Keratinocyte (primary cell): Measurements from ENCODE around the gene ZNF423. TPM values are rescaled to one million over a fixed set of nuclear protein-coding genes. Genes with fewer than 3 reads are reported as not detected.

Experiments used
- DNase-seq: peaks from one replicate; pipeline ENCODE4 v3.0.0-alpha.2; 2011; ENCODE audit warnings: low read depth, missing footprints, low spot score
- FAIRE-seq: peaks from 2 replicates; lab custom pipeline; 2011; peaks lifted over from hg19 to GRCh38; lab: Jason Lieb, UNC
- H2AFZ ChIP-seq: 2 replicates; pipeline ENCODE4 v1.6.0; 2012; ENCODE audit warnings: low read length, control low read depth, inconsistent platforms; ENCODE audit not compliant: control insufficient read depth
- H3K27ac ChIP-seq: 2 replicates; pipeline ENCODE4 v1.5.1; 2011; ENCODE audit warnings: low read length; ENCODE audit not compliant: control insufficient read depth, insufficient read depth
- H3K27me3 ChIP-seq: 3 replicates; pipeline ENCODE4 v1.6.0; 2011; ENCODE audit warnings: low read length; ENCODE audit not compliant: control insufficient read depth, insufficient read depth; ENCODE audit errors: extremely low read depth
- H3K36me3 ChIP-seq, 2 experiments: 2 replicates in 1 of 2; 3 replicates in 1 of 2; pipeline ENCODE4 v1.5.1; 2011; ENCODE audit warnings: low read length in 2 of 2, mild to moderate bottlenecking in 1 of 2; ENCODE audit not compliant: control insufficient read depth in 2 of 2, insufficient read depth in 2 of 2; ENCODE audit errors: extremely low read depth in 1 of 2
- H3K4me1 ChIP-seq: 3 replicates; pipeline ENCODE4 v1.5.1; 2011; ENCODE audit warnings: low read length; ENCODE audit not compliant: control insufficient read depth, insufficient read depth; ENCODE audit errors: extremely low read depth
- H3K4me2 ChIP-seq: 3 replicates; pipeline ENCODE4 v1.6.0; 2011; ENCODE audit warnings: low read depth, low read length; ENCODE audit not compliant: control insufficient read depth, insufficient read depth; ENCODE audit errors: extremely low read depth
- H3K4me3 ChIP-seq, 3 experiments: fragments of 200-600 bp in 1 of 3; sonication (generic) in 1 of 3; 2 replicates in 2 of 3; 3 replicates in 1 of 3; pipeline ENCODE4 v1.5.1; 2011 to 2016; ENCODE audit warnings: low read length in 3 of 3, mild to moderate bottlenecking in 3 of 3, control low read depth in 2 of 3, inconsistent platforms in 1 of 3, low read depth in 1 of 3, mixed read lengths in 1 of 3, mixed run types in 1 of 3, moderate library complexity in 1 of 3; ENCODE audit not compliant: control insufficient read depth in 2 of 3, insufficient read depth in 2 of 3; ENCODE audit errors: extremely low read depth in 1 of 3
- H3K79me2 ChIP-seq: 2 replicates; pipeline ENCODE4 v1.6.0; 2012; ENCODE audit warnings: low read length; ENCODE audit not compliant: control insufficient read depth, insufficient read depth
- H3K9ac ChIP-seq: 3 replicates; pipeline ENCODE4 v1.6.0; 2011; ENCODE audit warnings: low read length; ENCODE audit not compliant: control insufficient read depth, insufficient read depth; ENCODE audit errors: extremely low read depth
- H3K9me1 ChIP-seq: 3 replicates; pipeline ENCODE4 v1.6.0; 2011; ENCODE audit warnings: low read length; ENCODE audit not compliant: control insufficient read depth, insufficient read depth; ENCODE audit errors: extremely low read depth
- H3K9me3 ChIP-seq: 2 replicates; pipeline ENCODE4 v1.5.1; 2012; ENCODE audit warnings: low read depth, low read length; ENCODE audit not compliant: control insufficient read depth
- H4K20me1 ChIP-seq: 3 replicates; pipeline ENCODE4 v1.6.0; 2011; ENCODE audit warnings: low read length; ENCODE audit not compliant: control insufficient read depth, insufficient read depth; ENCODE audit errors: extremely low read depth
- CTCF ChIP-seq, 3 experiments: IDR thresholded peaks in 1 of 3; conservative IDR thresholded peaks in 1 of 3; optimal IDR thresholded peaks in 1 of 3; 2 replicates in 2 of 3; 3 replicates in 1 of 3; pipeline versions ENCODE3 to v1.5.1; 2011; ENCODE audit warnings: low read length in 3 of 3, mild to moderate bottlenecking in 3 of 3, moderate library complexity in 2 of 3, control low read depth in 1 of 3, inconsistent platforms in 1 of 3; ENCODE audit not compliant: insufficient read depth in 2 of 3; ENCODE audit errors: extremely low read depth in 1 of 3
- EZH2 ChIP-seq: IDR thresholded peaks from one replicate; pipeline ENCODE4 v1.6.1; 2012; ENCODE audit warnings: inconsistent platforms, mild to moderate bottlenecking, low read length, moderate library complexity
- dilution Hi-C: fragments of 300-500 bp; cut with MboI; formaldehyde crosslinking; loops from one replicate; pipeline ENCODE4 v1.7.0; 2020; ENCODE audit warnings: low sequenced_read_pairs; ENCODE audit not compliant: extremely low pct_ligation_motif_present
- polyA plus RNA-seq, 5 experiments: library from polyadenylated mRNA; depleted of rRNA in 3 of 5; stranded (reverse) in 3 of 5; stranded (forward) in 1 of 5; unstranded in 1 of 5; fragments of >200 nt; gene quantifications; 1 replicate in 1 of 5; 2 replicates in 3 of 5; 3 replicates in 1 of 5; pipeline versions ENCODE4 v1.2.1 to v1.2.3, GENCODE V29; 2011 to 2012; ENCODE audit warnings: missing spikeins in 2 of 5, low read depth in 1 of 5, low replicate concordance in 1 of 5

ZNF423 gene
- polyA plus RNA-seq, 1 donor (not counting 4 experiments of a cell fraction or from before 2014, with no cell fraction given), result 0.05 TPM

GRCh38 chr16:49860593-49860992 is 4.7 kb upstream of the ZNF423 start:
- H3K4me2 ChIP-seq, result no peak overlapping the region
- H3K4me3 ChIP-seq, result no peak overlapping the region
- H3K27me3 ChIP-seq, result peaks cover 31% of the 10 kb centered on the region
- FAIRE-seq (no peak), DNase-seq (no peak)
- H3K4me1 ChIP-seq, result peaks cover 2% of the 10 kb centered on the region
- no peak overlapping the region for H3K9ac ChIP-seq
- no peak overlapping the region for H2AFZ ChIP-seq
- no peak overlapping the region for H3K27ac ChIP-seq
- H3K9me1 ChIP-seq, result no peaks in the 10 kb centered on the region
- TF ChIP-seq EZH2, result no peak
- TF ChIP-seq CTCF (optimal IDR thresholded peaks at IDR 0.05 in 1 of 3, IDR thresholded peaks at IDR 0.05 in 1 of 3, conservative IDR thresholded peaks at IDR 0.05 in 1 of 3; ENCODE audit: extremely low read depth in 1 of 3, insufficient read depth in 2 of 3, low read length in 3 of 3), result no peak
- no peaks in the 10 kb centered on the region for H4K20me1 ChIP-seq
- no peaks in the 10 kb centered on the region for H3K36me3 ChIP-seq
- dilution Hi-C loops, result no loop called here
- no peaks in the 10 kb centered on the region for H3K9me3 ChIP-seq
- H3K79me2 ChIP-seq, result no peaks in the 10 kb centered on the region

- H3K9ac ChIP-seq, result no peak overlapping the region
- no peak overlapping the region for H3K4me3 ChIP-seq
- DNase-seq, result no peak
- no peaks in the 10 kb centered on the region for H4K20me1 ChIP-seq
- H3K27ac ChIP-seq, result no peak overlapping the region
- peaks cover 2% of the 10 kb centered on the region for H3K4me1 ChIP-seq
- H3K9me3 ChIP-seq, result no peaks in the 10 kb centered on the region
- H3K4me2 ChIP-seq, result peak overlapping the region; percentile 22
- peaks cover 37% of the 10 kb centered on the region for H3K27me3 ChIP-seq
- dilution Hi-C loops, result no loop called here
- no peaks in the 10 kb centered on the region for H3K9me1 ChIP-seq
- TF ChIP-seq CTCF (optimal IDR thresholded peaks at IDR 0.05 in 1 of 3, IDR thresholded peaks at IDR 0.05 in 1 of 3, conservative IDR thresholded peaks at IDR 0.05 in 1 of 3; ENCODE audit: extremely low read depth in 1 of 3, insufficient read depth in 2 of 3, low read length in 3 of 3) (no peak), EZH2 (peak; percentile 74)
- no peaks in the 10 kb centered on the region for H3K79me2 ChIP-seq
- FAIRE-seq, result no peak
- no peak overlapping the region for H2AFZ ChIP-seq
- H3K36me3 ChIP-seq, result no peaks in the 10 kb centered on the region
Measured at GRCh38 chr16:49859125-49859811, 3.4 kb upstream of the ZNF423 start.
